Jurkat, Clone E6-1 (cell line): ENCODE data around the gene ARMC12.
"Not testable (repeated sequence)": the region's sequence is repeated elsewhere in the genome, so short reads cannot be mapped to it uniquely, and the experiment has no call there.

Experiments
- DNase-seq: peaks from one replicate; pipeline ENCODE4 v3.0.0-alpha.2; 2011; ENCODE audit warnings: low read depth, low spot score
- H3K4me3 ChIP-seq: 2 replicates; pipeline ENCODE4 v1.5.1; 2011; ENCODE audit warnings: mild to moderate bottlenecking, low read length, control low read depth, moderate library complexity

ARMC12 gene

GRCh38 chr6:35730745-35731413 is 6.0 kb upstream of the ARMC12 start:
- no peak for DNase-seq
- H3K4me3 ChIP-seq, result peak overlapping the region; percentile 69

- H3K4me3 ChIP-seq, result peak overlapping the region; percentile 69
- DNase-seq, result peak; percentile 90
These were observed 5.5 kb upstream of the ARMC12 start for GRCh38 chr6:35731414-35731735.

GRCh38 chr6:35731736-35732532 is 4.9 kb upstream of the ARMC12 start:
- peak; percentile 89 for DNase-seq

GRCh38 chr6:35733633-35734032 is 3.2 kb upstream of the ARMC12 start:
- no peak for DNase-seq
- no peak overlapping the region for H3K4me3 ChIP-seq

More at GRCh38 chr6:35731736-35732532, 4.9 kb upstream of the ARMC12 start:
- peak overlapping the region; percentile 69 for H3K4me3 ChIP-seq

GRCh38 chr6:35734319-35734718 is 2.5 kb upstream of the ARMC12 start:
- H3K4me3 ChIP-seq, DNase-seq: not testable (repeated sequence)

- no peak overlapping the region for H3K4me3 ChIP-seq
- DNase-seq, result no peak
These were observed 1.4 kb upstream of the ARMC12 start for GRCh38 chr6:35735452-35735851.

GRCh38 chr6:35736253-35736894 is 458 bp upstream of the ARMC12 start:
- DNase-seq, result peak; percentile 61
- H3K4me3 ChIP-seq, result no peak overlapping the region

- no peak overlapping the region for H3K4me3 ChIP-seq
- peak; percentile 87 for DNase-seq
These were observed 780 bp downstream of the ARMC12 start for GRCh38 chr6:35737413-35738211.

GRCh38 chr6:35739645-35740524 is 3.1 kb downstream of the ARMC12 start:
- H3K4me3 ChIP-seq, result no peak overlapping the region
- no peak for DNase-seq

GRCh38 chr6:35742842-35743241 is 6.0 kb downstream of the ARMC12 start:
- no peak for DNase-seq
- H3K4me3 ChIP-seq, result no peak overlapping the region

- DNase-seq, result no peak
These were observed 8.7 kb downstream of the ARMC12 start for GRCh38 chr6:35745509-35745908.

GRCh38 chr6:35746516-35746915 is 9.7 kb downstream of the ARMC12 start:
- no peak for DNase-seq
- H3K4me3 ChIP-seq, result no peak overlapping the region

More at GRCh38 chr6:35745509-35745908, 8.7 kb downstream of the ARMC12 start:
- H3K4me3 ChIP-seq, result no peak overlapping the region

GRCh38 chr6:35747877-35748276 is 11.0 kb downstream of the ARMC12 start:
- H3K4me3 ChIP-seq, result no peak overlapping the region
- no peak for DNase-seq

- no peak for DNase-seq
- H3K4me3 ChIP-seq, result no peak overlapping the region
These were observed 13.7 kb downstream of the ARMC12 start for GRCh38 chr6:35750557-35750956.

GRCh38 chr6:35751594-35751993 is 14.8 kb downstream of the ARMC12 start:
- no peak for DNase-seq
- no peak overlapping the region for H3K4me3 ChIP-seq

GRCh38 chr6:35752330-35752729 is 15.5 kb downstream of the ARMC12 start:
- DNase-seq, result no peak
- no peak overlapping the region for H3K4me3 ChIP-seq

- DNase-seq, result no peak
- H3K4me3 ChIP-seq, result no peak overlapping the region
These were observed 17.8 kb downstream of the ARMC12 start for GRCh38 chr6:35754452-35755277.
